HG02763 (cell line): ENCODE data around the gene NRG2.

Source experiments
- ATAC-seq: cut with Tn5 transposase; IDR thresholded peaks from one replicate; pipeline ENCODE4 v1.9.1; 2021; ENCODE audit warnings: mild to moderate bottlenecking, moderate library complexity; ENCODE audit not compliant: unreplicated experiment

The NRG2 gene

DNA sequence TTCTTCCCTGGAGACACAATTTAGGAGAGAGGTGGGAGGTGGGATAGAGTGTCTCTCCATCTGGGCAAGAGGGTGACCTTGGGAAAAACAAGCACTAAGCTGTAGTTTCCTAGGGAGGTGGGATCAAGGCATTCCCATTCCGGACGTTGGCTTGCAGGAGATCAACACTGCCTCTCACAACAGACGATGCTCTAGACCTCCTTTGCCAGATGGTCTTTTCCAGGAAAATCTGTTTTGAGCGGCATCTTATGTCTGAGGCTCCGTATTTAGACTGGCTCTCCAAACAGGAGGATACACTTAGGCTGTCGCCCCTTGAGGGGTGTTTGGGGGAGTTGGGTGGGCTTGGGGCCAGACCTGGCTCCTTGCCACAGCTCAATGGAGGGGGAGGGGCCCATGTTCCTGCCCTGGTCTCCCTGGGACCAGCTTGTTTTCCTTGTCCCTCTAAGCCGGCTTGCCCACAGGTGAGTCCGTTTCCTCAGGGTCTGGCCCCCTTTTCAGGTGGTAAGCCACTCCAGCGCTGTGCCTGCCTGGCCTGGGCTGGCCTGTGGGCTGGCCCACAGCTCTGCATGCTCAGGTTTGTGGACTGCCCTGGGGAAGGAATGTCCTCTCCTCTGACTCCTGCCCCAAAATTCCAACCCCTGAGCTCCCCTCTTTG, 245.1 kb downstream of the NRG2 start:
- ATAC-seq = no peak

DNA sequence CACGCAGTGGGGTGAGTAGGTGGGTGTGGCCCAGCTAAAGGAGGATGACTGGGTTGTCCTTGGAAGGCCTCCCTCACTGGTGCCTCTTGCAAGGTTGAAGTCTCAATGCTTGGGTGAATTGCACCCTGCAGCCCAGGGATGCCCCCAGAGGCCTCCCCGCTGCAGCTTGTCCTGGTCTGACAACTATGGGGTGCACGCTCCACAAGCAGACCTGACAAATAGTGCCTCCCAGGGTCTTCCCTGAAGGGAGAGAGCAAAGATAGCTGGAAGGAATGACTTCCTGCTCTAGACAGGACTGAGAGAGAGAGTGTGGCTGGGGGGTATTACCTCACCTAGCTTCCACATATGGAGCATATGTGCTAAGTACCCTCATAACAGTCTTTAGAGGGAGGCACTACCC, 245.8 kb downstream of the NRG2 start:
- no peak for ATAC-seq
